Urinary bladder (tissue), 4 donors: Measurements from ENCODE around the gene BABAM2. TPM values are rescaled to one million over a fixed set of nuclear protein-coding genes. Genes with fewer than 3 reads are reported as not detected.
"Not testable (repeated sequence)": the region's sequence is repeated elsewhere in the genome, so short reads cannot be mapped to it uniquely, and the experiment has no call there.

Source experiments
- DNase-seq: peaks from one replicate; pipeline ENCODE4 v3.0.0-alpha.2; 2015; ENCODE audit errors: extremely low spot score
- H3K27ac ChIP-seq: one replicate; pipeline ENCODE4 v1.5.1; 2013; ENCODE audit warnings: low read depth, mild to moderate bottlenecking, moderate library complexity
- H3K36me3 ChIP-seq: one replicate; pipeline ENCODE4 v1.6.1; 2013; ENCODE audit warnings: mild to moderate bottlenecking, moderate library complexity; ENCODE audit not compliant: insufficient read depth
- H3K4me1 ChIP-seq: one replicate; pipeline ENCODE4 v1.6.1; 2013; ENCODE audit warnings: mild to moderate bottlenecking, moderate library complexity; ENCODE audit not compliant: insufficient read depth
- H3K4me3 ChIP-seq: one replicate; pipeline ENCODE4 v1.5.1; 2013; ENCODE audit warnings: low read depth, low read length
- WGBS: extraction: QIAGEN DNeasy Blood & Tissue Kit; methylation state at CpG from one replicate; pipeline ENCODE4 v1.1.7; 2013; 5-methylcytosine and 5-hydroxymethylcytosine counted together
- polyA plus RNA-seq: library from polyadenylated mRNA; stranded (reverse); fragments of 200-250 nt; gene quantifications from one replicate; pipeline ENCODE4 v1.2.3, GENCODE V29; 2013
- total RNA-seq: library from RNA; depleted of rRNA; stranded (reverse); fragments of >200 nt; gene quantifications from one replicate; pipeline ENCODE4 v1.2.3, GENCODE V29; 2014
- donor health status: healthy with polysubstance abuse.
- donor health status: healthy.

BABAM2 gene
- total and polyA plus RNA-seq, 2 donors = 37.0 to 40.6 TPM

- DNase-seq = no peak
- no peaks in the 10 kb centered on the region for H3K4me1 ChIP-seq
- peaks cover 2% of the 10 kb centered on the region for H3K36me3 ChIP-seq
- H3K27ac ChIP-seq = no peak overlapping the region
- no peak overlapping the region for H3K4me3 ChIP-seq
- WGBS = 70% methylated on average over 1 of the region's 1 CpG
Measured at GRCh38 chr2:27993402-27993787, 102.9 kb downstream of the BABAM2 start.

- H3K4me1 ChIP-seq = no peaks in the 10 kb centered on the region
- peaks cover 2% of the 10 kb centered on the region for H3K36me3 ChIP-seq
- no peak overlapping the region for H3K27ac ChIP-seq
- no peak overlapping the region for H3K4me3 ChIP-seq
- DNase-seq = no peak
- 95% methylated on average over 5 of the region's 5 CpGs for WGBS
Measured at GRCh38 chr2:27993950-27994728, 103.6 kb downstream of the BABAM2 start.

- Histone ChIP-seq H3K36me3 (peaks cover 2% of the 10 kb centered on the region), H3K27ac (no peak overlapping the region), H3K4me3 (no peak overlapping the region), H3K4me1 (no peaks in the 10 kb centered on the region)
- no peak for DNase-seq
- WGBS = 68% methylated on average over 5 of the region's 5 CpGs
Measured at GRCh38 chr2:27996156-27996922, 105.8 kb downstream of the BABAM2 start.

- Histone ChIP-seq H3K4me1 (peaks cover 2% of the 10 kb centered on the region), H3K36me3 (peaks cover 2% of the 10 kb centered on the region), H3K4me3 (no peak overlapping the region), H3K27ac (no peak overlapping the region)
- DNase-seq = no peak
Measured at GRCh38 chr2:28000287-28000686, 109.8 kb downstream of the BABAM2 start.

GRCh38 chr2:28002181-28002580, 111.7 kb downstream of the BABAM2 start:
- H3K27ac ChIP-seq = no peak overlapping the region
- WGBS = 98% methylated on average over 2 of the region's 2 CpGs
- no peaks in the 10 kb centered on the region for H3K36me3 ChIP-seq
- no peak overlapping the region for H3K4me3 ChIP-seq
- peaks cover 2% of the 10 kb centered on the region for H3K4me1 ChIP-seq
- no peak for DNase-seq

- Histone ChIP-seq H3K27ac (no peak overlapping the region), H3K4me3 (no peak overlapping the region), H3K36me3 (no peaks in the 10 kb centered on the region), H3K4me1 (peaks cover 2% of the 10 kb centered on the region)
- 50% methylated on average over 2 of the region's 2 CpGs for WGBS
- no peak for DNase-seq
Measured at GRCh38 chr2:28004086-28004485, 113.6 kb downstream of the BABAM2 start.

GRCh38 chr2:28009732-28010131, 119.2 kb downstream of the BABAM2 start:
- no peak for DNase-seq
- Histone ChIP-seq H3K36me3 (peaks cover 3% of the 10 kb centered on the region), H3K4me3 (no peak overlapping the region), H3K27ac (no peak overlapping the region), H3K4me1 (no peaks in the 10 kb centered on the region)

- H3K4me1 ChIP-seq = no peaks in the 10 kb centered on the region
- H3K4me3 ChIP-seq = no peak overlapping the region
- DNase-seq = no peak
- 85% methylated on average over 3 of the region's 3 CpGs for WGBS
- H3K27ac ChIP-seq = no peak overlapping the region
- peaks cover 3% of the 10 kb centered on the region for H3K36me3 ChIP-seq
Measured at GRCh38 chr2:28011322-28011737, 120.8 kb downstream of the BABAM2 start.

- H3K4me3 ChIP-seq, DNase-seq, H3K4me1 ChIP-seq, H3K36me3 ChIP-seq, H3K27ac ChIP-seq: not testable (repeated sequence)
- over 99% methylated on average over 2 of the region's 2 CpGs for WGBS
Measured at GRCh38 chr2:28018474-28018873, 127.9 kb downstream of the BABAM2 start.

- 95% methylated on average over 2 of the region's 2 CpGs for WGBS
- not testable (repeated sequence) for H3K36me3 ChIP-seq, H3K27ac ChIP-seq, DNase-seq, H3K4me1 ChIP-seq, H3K4me3 ChIP-seq
Measured at GRCh38 chr2:28019521-28019920, 129.0 kb downstream of the BABAM2 start.

- Histone ChIP-seq H3K4me3 (no peak overlapping the region), H3K36me3 (peaks cover 3% of the 10 kb centered on the region), H3K4me1 (no peaks in the 10 kb centered on the region), H3K27ac (no peak overlapping the region)
- DNase-seq = no peak
- WGBS = 95% methylated on average over 9 of the region's 9 CpGs
Measured at GRCh38 chr2:28021898-28022297, 131.4 kb downstream of the BABAM2 start.

- Histone ChIP-seq H3K4me3 (no peak overlapping the region), H3K4me1 (no peaks in the 10 kb centered on the region), H3K36me3 (peaks cover 4% of the 10 kb centered on the region), H3K27ac (no peak overlapping the region)
- DNase-seq = no peak
- 88% methylated on average over 4 of the region's 4 CpGs for WGBS
Measured at GRCh38 chr2:28025123-28025522, 134.6 kb downstream of the BABAM2 start.

- not testable (repeated sequence) for H3K4me1 ChIP-seq, DNase-seq, H3K27ac ChIP-seq, H3K4me3 ChIP-seq, H3K36me3 ChIP-seq
- WGBS = 90% methylated on average over 2 of the region's 2 CpGs
Measured at GRCh38 chr2:28026230-28026629, 135.7 kb downstream of the BABAM2 start.

- no peak for DNase-seq
- no peak overlapping the region for H3K27ac ChIP-seq
- H3K36me3 ChIP-seq = peaks cover 4% of the 10 kb centered on the region
- 94% methylated on average over 7 of the region's 7 CpGs for WGBS
- no peaks in the 10 kb centered on the region for H3K4me1 ChIP-seq
- no peak overlapping the region for H3K4me3 ChIP-seq
Measured at GRCh38 chr2:28028025-28028424, 137.5 kb downstream of the BABAM2 start.
